SH-SY5Y (cell line): ENCODE results near the gene DHX16.

ENCODE experiments used
- GATA2 ChIP-seq: IDR thresholded peaks from 2 replicates; pipeline ENCODE4 v1.6.1; 2011; ENCODE audit warnings: mild to moderate bottlenecking, low read depth, low read length
- GATA3 ChIP-seq: IDR thresholded peaks from 2 replicates; pipeline ENCODE4 v1.6.1; 2011; ENCODE audit warnings: low read depth, mild to moderate bottlenecking, low read length, moderate library complexity

- TF ChIP-seq GATA2 (no peak), GATA3 (no peak)
Observed at GRCh38 chr6:30684386-30685156, 11.8 kb upstream of the DHX16 start.
